Cardiac muscle cell (in vitro differentiated cells and primary cell): ENCODE measurements around the gene IL11. TPM values are rescaled to one million over a fixed set of nuclear protein-coding genes. Genes with fewer than 3 reads are reported as not detected.

Experiments
- DNase-seq, 2 donors: peaks; one replicate each; pipeline versions ENCODE4 v3.0.0 to v3.0.0-alpha.2; 2010 to 2017; ENCODE audit warnings: low read depth in 1 of 2, low spot score in 1 of 2
- H3K27ac ChIP-seq: fragments of 200-600 bp; sonication (generic); 2 replicates; pipeline ENCODE4 v1.5.1; 2016
- H3K27me3 ChIP-seq: fragments of 200-600 bp; sonication (generic); 2 replicates; pipeline ENCODE4 v1.6.0; 2016; ENCODE audit warnings: control low read depth
- H3K36me3 ChIP-seq: fragments of 200-600 bp; sonication (generic); 2 replicates; pipeline ENCODE4 v1.5.1; 2016; ENCODE audit warnings: control low read depth
- H3K4me1 ChIP-seq: fragments of 200-600 bp; sonication (generic); 2 replicates; pipeline ENCODE4 v1.8.1; 2017; ENCODE audit warnings: low read depth, mild to moderate bottlenecking, mixed run types
- H3K4me3 ChIP-seq: fragments of 200-600 bp; sonication (generic); 2 replicates; pipeline ENCODE4 v1.5.1; 2016; ENCODE audit warnings: mild to moderate bottlenecking
- H3K9me3 ChIP-seq: fragments of 200-600 bp; sonication (generic); 2 replicates; pipeline ENCODE4 v1.5.1; 2017; ENCODE audit warnings: low read depth, mild to moderate bottlenecking, control low read depth
- CTCF ChIP-seq: IDR thresholded peaks from 2 replicates; pipeline ENCODE4 v1.5.1; 2012; ENCODE audit warnings: low read depth, mild to moderate bottlenecking, low read length
- polyA plus RNA-seq: library from polyadenylated mRNA; unstranded; fragments of >200 nt; fragmentation: Nextera tagmentation; extraction: Ambion mirVana; gene quantifications from 2 replicates; pipeline ENCODE4 v1.2.1, GENCODE V29; 2016
- total RNA-seq: library from RNA; depleted of rRNA; stranded (reverse); fragments of >200 nt; gene quantifications from 2 replicates; pipeline ENCODE4 v1.2.3, GENCODE V29; 2016

The IL11 gene
- total and polyA plus RNA-seq, 2 experiments from 2014 or later: 0.12 TPM; not detected in 1

GRCh38 chr19:55365964-55366363 lies 4.3 kb downstream of the IL11 start:
- Histone ChIP-seq H3K4me3 (no peak overlapping the region), H3K36me3 (no peaks in the 10 kb centered on the region), H3K9me3 (no peaks in the 10 kb centered on the region), H3K27ac (no peak overlapping the region), H3K27me3 (peaks cover 33% of the 10 kb centered on the region), H3K4me1 (peaks cover 4% of the 10 kb centered on the region)
- TF ChIP-seq CTCF: no peak
- no peak for DNase-seq

- H3K4me3 ChIP-seq: no peak overlapping the region
- H3K36me3 ChIP-seq: no peaks in the 10 kb centered on the region
- DNase-seq: no peak
- H3K9me3 ChIP-seq: no peaks in the 10 kb centered on the region
- H3K4me1 ChIP-seq: peaks cover 2% of the 10 kb centered on the region
- H3K27ac ChIP-seq: no peak overlapping the region
- no peak for TF ChIP-seq CTCF
- peaks cover 25% of the 10 kb centered on the region for H3K27me3 ChIP-seq
These were observed 5.0 kb downstream of the IL11 start for GRCh38 chr19:55365245-55365644.

- H3K9me3 ChIP-seq: no peaks in the 10 kb centered on the region
- H3K4me1 ChIP-seq: no peaks in the 10 kb centered on the region
- no peak for TF ChIP-seq CTCF
- no peak for DNase-seq
- H3K36me3 ChIP-seq: no peaks in the 10 kb centered on the region
- no peak within 1 kb of the TSS for H3K4me3 ChIP-seq
- H3K27ac ChIP-seq: no peak within 1 kb of the TSS
- H3K27me3 ChIP-seq: peaks cover 5% of the 10 kb centered on the region
These were observed 7.1 kb downstream of the IL11 start, which contains the start of gene GARIN5B for GRCh38 chr19:55362990-55363716. Gene GARIN5B (minus strand): TSS chr19:55363260. CDS start chr19:55363066, 194 bp downstream.

- Histone ChIP-seq H3K4me1 (no peaks in the 10 kb centered on the region), H3K27ac (no peak overlapping the region), H3K27me3 (peaks cover 1% of the 10 kb centered on the region), H3K36me3 (no peaks in the 10 kb centered on the region), H3K4me3 (no peak overlapping the region), H3K9me3 (no peaks in the 10 kb centered on the region)
- no peak for TF ChIP-seq CTCF
- no peak for DNase-seq
These were observed 7.9 kb downstream of the IL11 start for GRCh38 chr19:55362174-55362989.

GRCh38 chr19:55360902-55361301 lies 9.4 kb downstream of the IL11 start:
- no peaks in the 10 kb centered on the region for H3K9me3 ChIP-seq
- H3K4me3 ChIP-seq: no peak overlapping the region
- no peak for TF ChIP-seq CTCF
- no peak for DNase-seq
- no peaks in the 10 kb centered on the region for H3K36me3 ChIP-seq
- H3K27ac ChIP-seq: no peak overlapping the region
- peaks cover 16% of the 10 kb centered on the region for H3K27me3 ChIP-seq
- no peaks in the 10 kb centered on the region for H3K4me1 ChIP-seq
